Measurements from ENCODE around the gene MAT2A. TPM values are rescaled to one million over a fixed set of nuclear protein-coding genes. Genes with fewer than 3 reads are reported as not detected.

Gene MAT2A
- total RNA-seq, 1 donor from 2014 or later, result 481 TPM

GRCh38 chr2:85561280-85562212, 22.6 kb downstream of the MAT2A start, which contains the start of gene GGCX:
Gene GGCX, minus strand, starts transcription at chr2:85561493. Its CDS starts 65 bp downstream, at chr2:85561428.
- Mint-ChIP-seq H3K27ac (peak within 1 kb of the TSS; percentile 96), H3K4me3 (peak within 1 kb of the TSS; percentile 97), H3K36me3 (ENCODE audit: low read depth) (peaks cover 8% of the 10 kb centered on the region), H3K4me1 (peaks cover 30% of the 10 kb centered on the region), H3K9me3 (no peaks in the 10 kb centered on the region), H3K27me3 (no peaks in the 10 kb centered on the region)
- peak; percentile 97 for DNase-seq
- intact Hi-C loops (cut with micrococcal nuclease), result loop anchor here (1.0 to 2.0 kb wide), 6 partner anchors 17 to 207 kb away; partner anchors contain the start of genes ELMOD3, MAT2A, RETSAT and RNF181

GRCh38 chr2:85564144-85564563, 25.2 kb downstream of the MAT2A start:
- Mint-ChIP-seq H3K36me3 (ENCODE audit: low read depth) (no peaks in the 10 kb centered on the region), H3K9me3 (no peaks in the 10 kb centered on the region), H3K27ac (no peak overlapping the region), H3K27me3 (no peaks in the 10 kb centered on the region), H3K4me1 (peaks cover 23% of the 10 kb centered on the region), H3K4me3 (no peak overlapping the region)
- no peak for DNase-seq
- intact Hi-C loops (cut with micrococcal nuclease), result no loop called here

- Mint-ChIP-seq H3K36me3 (ENCODE audit: low read depth) (no peaks in the 10 kb centered on the region), H3K27ac (no peak overlapping the region), H3K4me3 (no peak overlapping the region), H3K27me3 (peaks cover 11% of the 10 kb centered on the region), H3K9me3 (no peaks in the 10 kb centered on the region), H3K4me1 (peaks cover 9% of the 10 kb centered on the region)
- intact Hi-C loops (cut with micrococcal nuclease), result no loop called here
- DNase-seq, result no peak
Observed at GRCh38 chr2:85566265-85566664, 27.3 kb downstream of the MAT2A start.

GRCh38 chr2:85575739-85576138, 36.8 kb downstream of the MAT2A start:
- Mint-ChIP-seq H3K4me3 (no peak overlapping the region), H3K36me3 (ENCODE audit: low read depth) (peaks cover 8% of the 10 kb centered on the region), H3K27ac (no peak overlapping the region), H3K27me3 (peaks cover 8% of the 10 kb centered on the region), H3K4me1 (peaks cover 25% of the 10 kb centered on the region), H3K9me3 (no peaks in the 10 kb centered on the region)
- no peak for DNase-seq
- intact Hi-C loops (cut with micrococcal nuclease), result no loop called here

GRCh38 chr2:85577063-85577385, 38.1 kb downstream of the MAT2A start:
- Mint-ChIP-seq H3K36me3 (ENCODE audit: low read depth) (peaks cover 15% of the 10 kb centered on the region), H3K4me1 (peaks cover 27% of the 10 kb centered on the region), H3K27ac (peak overlapping the region; percentile 81), H3K4me3 (peak overlapping the region; percentile 95), H3K9me3 (no peaks in the 10 kb centered on the region), H3K27me3 (peaks cover 5% of the 10 kb centered on the region)
- intact Hi-C loops (cut with micrococcal nuclease), result loop anchor here (1.0 kb wide), 1 partner anchor 8 kb away; no protein-coding TSS in a partner anchor
- DNase-seq, result no peak

GRCh38 chr2:85577386-85578242, 38.6 kb downstream of the MAT2A start, which contains the start of gene VAMP8:
Gene VAMP8, plus strand, starts transcription at chr2:85577586. Its CDS starts 61 bp downstream, at chr2:85577647.
- peak; percentile 88 for DNase-seq
- Mint-ChIP-seq H3K27ac (peak within 1 kb of the TSS; percentile 81), H3K4me3 (peak within 1 kb of the TSS; percentile 95), H3K4me1 (peaks cover 30% of the 10 kb centered on the region), H3K36me3 (ENCODE audit: low read depth) (peaks cover 19% of the 10 kb centered on the region), H3K27me3 (peaks cover 2% of the 10 kb centered on the region), H3K9me3 (no peaks in the 10 kb centered on the region)
- intact Hi-C loops (cut with micrococcal nuclease), result loop anchor here (1.0 to 2.0 kb wide), 3 partner anchors 8 to 17 kb away; partner anchors contain the start of genes GGCX and RNF181

GRCh38 chr2:85578243-85579180, 39.5 kb downstream of the MAT2A start:
- intact Hi-C loops (cut with micrococcal nuclease), result loop anchor here (1.0 to 2.0 kb wide), 2 partner anchors 16 to 17 kb away; partner anchors contain the start of genes GGCX and RNF181
- DNase-seq, result peak; percentile 71
- H3K27me3 Mint-ChIP-seq, result no peaks in the 10 kb centered on the region
- H3K27ac Mint-ChIP-seq, result peak overlapping the region; percentile 81
- peaks cover 33% of the 10 kb centered on the region for H3K4me1 Mint-ChIP-seq
- peaks cover 24% of the 10 kb centered on the region for H3K36me3 Mint-ChIP-seq (ENCODE audit: low read depth)
- H3K4me3 Mint-ChIP-seq, result peak overlapping the region; percentile 95
- H3K9me3 Mint-ChIP-seq, result no peaks in the 10 kb centered on the region

- peak overlapping the region; percentile 81 for H3K27ac Mint-ChIP-seq
- peaks cover 25% of the 10 kb centered on the region for H3K36me3 Mint-ChIP-seq (ENCODE audit: low read depth)
- H3K9me3 Mint-ChIP-seq, result no peaks in the 10 kb centered on the region
- intact Hi-C loops (cut with micrococcal nuclease), result loop anchor here (2.0 kb wide), 1 partner anchor 15 kb away; the partner anchor contains the start of gene RNF181
- DNase-seq, result no peak
- H3K27me3 Mint-ChIP-seq, result no peaks in the 10 kb centered on the region
- peaks cover 37% of the 10 kb centered on the region for H3K4me1 Mint-ChIP-seq
- peak overlapping the region; percentile 95 for H3K4me3 Mint-ChIP-seq
Observed at GRCh38 chr2:85579266-85579935, 40.4 kb downstream of the MAT2A start.

GRCh38 chr2:85580206-85580605, 41.2 kb downstream of the MAT2A start:
- intact Hi-C loops (cut with micrococcal nuclease), result no loop called here
- H3K9me3 Mint-ChIP-seq, result no peaks in the 10 kb centered on the region
- H3K27me3 Mint-ChIP-seq, result no peaks in the 10 kb centered on the region
- H3K36me3 Mint-ChIP-seq (ENCODE audit: low read depth), result peaks cover 25% of the 10 kb centered on the region
- no peak for DNase-seq
- peak overlapping the region; percentile 40 for H3K4me3 Mint-ChIP-seq
- peaks cover 44% of the 10 kb centered on the region for H3K4me1 Mint-ChIP-seq
- H3K27ac Mint-ChIP-seq, result no peak overlapping the region

GRCh38 chr2:85582492-85582891, 43.5 kb downstream of the MAT2A start:
- H3K27me3 Mint-ChIP-seq, result no peaks in the 10 kb centered on the region
- peak overlapping the region; percentile 27 for H3K27ac Mint-ChIP-seq
- intact Hi-C loops (cut with micrococcal nuclease), result no loop called here
- H3K36me3 Mint-ChIP-seq (ENCODE audit: low read depth), result peaks cover 25% of the 10 kb centered on the region
- H3K9me3 Mint-ChIP-seq, result no peaks in the 10 kb centered on the region
- no peak for DNase-seq
- peaks cover 56% of the 10 kb centered on the region for H3K4me1 Mint-ChIP-seq
- H3K4me3 Mint-ChIP-seq, result no peak overlapping the region

- DNase-seq, result peak; percentile 84
- no peaks in the 10 kb centered on the region for H3K27me3 Mint-ChIP-seq
- H3K27ac Mint-ChIP-seq, result peak overlapping the region; percentile 91
- H3K4me3 Mint-ChIP-seq, result peak overlapping the region; percentile 93
- intact Hi-C loops (cut with micrococcal nuclease), result no loop called here
- H3K9me3 Mint-ChIP-seq, result no peaks in the 10 kb centered on the region
- H3K4me1 Mint-ChIP-seq, result peaks cover 56% of the 10 kb centered on the region
- H3K36me3 Mint-ChIP-seq (ENCODE audit: low read depth), result peaks cover 24% of the 10 kb centered on the region
Observed at GRCh38 chr2:85583667-85584353, 44.8 kb downstream of the MAT2A start.

- Mint-ChIP-seq H3K27me3 (no peaks in the 10 kb centered on the region), H3K4me3 (peak within 1 kb of the TSS; percentile 93), H3K36me3 (ENCODE audit: low read depth) (peaks cover 22% of the 10 kb centered on the region), H3K27ac (peak within 1 kb of the TSS; percentile 95), H3K9me3 (no peaks in the 10 kb centered on the region), H3K4me1 (peaks cover 51% of the 10 kb centered on the region)
- DNase-seq, result peak; percentile 73
- intact Hi-C loops (cut with micrococcal nuclease), result no loop called here
Observed at GRCh38 chr2:85584354-85584856, 45.4 kb downstream of the MAT2A start, which contains the start of gene VAMP5. Gene VAMP5, plus strand, starts transcription at chr2:85584431. Its CDS starts 60 bp downstream, at chr2:85584491.
